Prostate gland (tissue), 2 donors: ENCODE measurements around the gene PTPRJ. TPM values are rescaled to one million over a fixed set of nuclear protein-coding genes. Genes with fewer than 3 reads are reported as not detected.

Experiments used
- DNase-seq: peaks from one replicate; pipeline ENCODE4 v3.0.0-alpha.2; 2019; ENCODE audit warnings: low spot score
- H3K27ac ChIP-seq, 2 donors: fragments of 200-600 bp; sonication (generic); 2 replicates each; pipeline ENCODE4 v1.5.1; 2017 to 2019
- H3K27me3 ChIP-seq: fragments of 200-600 bp; sonication (generic); replicated peaks from 2 replicates; pipeline ENCODE4 v1.5.1; 2019; ENCODE audit not compliant: insufficient read depth
- H3K36me3 ChIP-seq, 2 donors: fragments of 200-600 bp; sonication (generic); 1 replicate in 1 of 2; 2 replicates in 1 of 2; pipeline versions ENCODE4 v1.5.1 to v1.8.1; 2017 to 2019
- H3K4me1 ChIP-seq: fragments of 200-600 bp; sonication (generic); replicated peaks from 2 replicates; pipeline ENCODE4 v1.5.1; 2019
- H3K4me3 ChIP-seq, 2 donors: fragments of 200-600 bp; sonication (generic); 2 replicates each; pipeline ENCODE4 v1.5.1; 2017 to 2019
- H3K9me3 ChIP-seq: fragments of 200-600 bp; sonication (generic); 2 replicates; pipeline ENCODE4 v1.5.1; 2017
- CTCF ChIP-seq, 4 experiments: fragments of 200-600 bp in 2 of 4; fragments of 450-650 bp in 2 of 4; sonication (generic) in 2 of 4; IDR thresholded peaks; 1 replicate in 3 of 4; 2 replicates in 1 of 4; pipeline ENCODE4 v1.5.1; 2016 to 2019; ENCODE audit warnings: antibody characterized with exemption in 4 of 4, mild to moderate bottlenecking in 2 of 4, moderate library complexity in 2 of 4
- POLR2A ChIP-seq: fragments of 450-650 bp; IDR thresholded peaks from one replicate; pipeline ENCODE4 v1.6.1; 2016; ENCODE audit warnings: antibody characterized with exemption, mild to moderate bottlenecking
- POLR2AphosphoS5 ChIP-seq: sonication (generic); formaldehyde crosslinking; IDR thresholded peaks from one replicate; pipeline ENCODE4 v1.6.1; 2017; ENCODE audit warnings: antibody characterized with exemption
- WGBS: methylation state at CpG from one replicate; pipeline ENCODE4 v1.1.5; 2018; 5-methylcytosine and 5-hydroxymethylcytosine counted together
- intact Hi-C: fragments of 100-400 bp; cut with DNase I; formaldehyde crosslinking; loops from one replicate; pipeline ENCODE4 v1.14.2; 2022
- total RNA-seq, 2 donors: library from RNA; depleted of rRNA; stranded (reverse); fragments of >200 nt; gene quantifications; one replicate each; pipeline ENCODE4 v1.1.0, GENCODE V29; 2016

Gene PTPRJ
- total RNA-seq, 2 donors from 2014 or later, result 24.9 to 48.0 TPM

DNA sequence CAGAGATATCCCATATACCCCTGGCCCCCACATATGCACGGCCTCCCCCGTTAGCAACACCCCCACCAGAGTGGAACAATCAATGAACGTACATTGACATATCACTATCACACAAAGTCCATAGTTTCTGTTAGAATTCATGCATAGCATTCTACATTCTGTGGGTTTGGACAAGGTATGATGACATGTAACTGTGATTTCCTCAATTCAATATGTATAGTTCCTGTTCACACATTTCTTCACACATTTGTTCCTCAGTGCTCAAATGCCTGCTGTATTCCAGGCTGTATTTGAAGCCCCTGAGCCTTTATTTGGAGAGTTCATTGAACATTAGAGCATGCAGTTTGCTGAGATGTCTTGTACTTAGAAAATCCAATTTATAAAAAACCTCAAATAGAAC lies 69.9 kb downstream of the PTPRJ start:
- peak overlapping the region; percentile 81 to 88 for H3K27ac ChIP-seq
- DNase-seq, result no peak
- no peaks in the 10 kb centered on the region for H3K9me3 ChIP-seq
- intact Hi-C loops, result no loop called here
- H3K4me3 ChIP-seq, result no peak overlapping the region
- H3K4me1 ChIP-seq, result peaks cover 41% of the 10 kb centered on the region
- no peak for TF ChIP-seq POLR2A
- TF ChIP-seq POLR2AphosphoS5, result no peak
- no peak for TF ChIP-seq CTCF (IDR thresholded peaks at IDR 0.05)
- no peaks in the 10 kb centered on the region for H3K36me3 ChIP-seq
- no peaks in the 10 kb centered on the region for H3K27me3 ChIP-seq
- WGBS, result 50% methylated on average over 3 of the region's 3 CpGs

- Histone ChIP-seq H3K9me3 (no peaks in the 10 kb centered on the region), H3K27ac (peak overlapping the region; percentile 81 to 88)
Observed at GRCh38 chr11:48051217-48051830, 71.0 kb downstream of the PTPRJ start.

DNA sequence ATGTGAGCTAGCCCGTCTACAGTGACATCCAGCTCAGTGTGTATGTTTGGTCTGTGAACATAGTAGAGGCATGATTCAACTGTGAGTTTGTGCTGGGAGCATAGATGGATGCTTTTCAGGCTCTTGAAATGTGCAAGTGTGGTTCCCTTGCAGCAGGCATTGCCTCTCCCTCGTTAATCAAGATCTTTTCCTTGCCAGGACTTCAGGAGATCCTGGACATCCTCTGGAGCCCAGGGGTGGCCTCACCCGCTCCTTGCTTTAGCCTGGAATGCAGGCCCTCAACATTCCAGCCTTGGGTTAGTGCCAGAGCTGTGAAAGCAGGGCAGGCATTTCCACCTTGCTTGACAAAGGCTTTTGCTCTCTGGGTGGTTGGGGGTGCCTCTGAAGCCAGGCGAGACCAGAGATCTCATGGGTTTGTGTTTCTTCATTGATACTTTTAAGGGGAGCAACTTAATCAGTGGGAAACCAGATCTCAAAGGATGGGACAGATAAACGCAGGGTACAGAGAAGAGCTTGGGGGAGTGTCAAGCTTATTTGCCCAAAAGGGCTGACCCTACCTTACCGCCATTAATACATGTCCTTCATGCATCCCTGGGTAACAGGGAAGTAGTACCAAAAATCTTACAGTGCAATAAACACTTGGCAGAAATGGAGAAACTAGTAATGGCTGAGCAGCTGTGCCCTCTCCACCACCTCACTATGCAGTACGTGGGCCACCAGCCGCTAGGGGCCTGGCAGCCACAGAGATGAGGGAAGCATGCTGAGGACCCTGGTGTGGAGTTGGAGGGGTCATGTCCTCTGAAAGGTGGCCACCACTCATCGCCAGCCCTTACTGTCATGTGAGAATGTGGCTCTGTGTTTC lies 72.1 kb downstream of the PTPRJ start:
- Histone ChIP-seq H3K4me3 (no peak overlapping the region), H3K4me1 (peaks cover 48% of the 10 kb centered on the region), H3K36me3 (no peaks in the 10 kb centered on the region), H3K9me3 (no peaks in the 10 kb centered on the region), H3K27me3 (no peaks in the 10 kb centered on the region), H3K27ac (peak overlapping the region; percentile 81 to 88)
- peak; percentile 84 for DNase-seq
- intact Hi-C loops, result no loop called here
- WGBS, result 56% methylated on average over 9 of the region's 9 CpGs
- TF ChIP-seq CTCF (IDR thresholded peaks at IDR 0.05), result no peak
- peak; percentile 83 for TF ChIP-seq POLR2AphosphoS5

More at GRCh38 chr11:48051217-48051830, 71.0 kb downstream of the PTPRJ start:
- intact Hi-C loops, result no loop called here
- H3K36me3 ChIP-seq, result no peaks in the 10 kb centered on the region
- WGBS, result 97% methylated on average over 7 of the region's 7 CpGs
- H3K4me3 ChIP-seq, result no peak overlapping the region
- TF ChIP-seq POLR2AphosphoS5, result no peak
- no peak for TF ChIP-seq POLR2A
- no peak for TF ChIP-seq CTCF (IDR thresholded peaks at IDR 0.05)
- peaks cover 48% of the 10 kb centered on the region for H3K4me1 ChIP-seq
- no peak for DNase-seq
- no peaks in the 10 kb centered on the region for H3K27me3 ChIP-seq

DNA sequence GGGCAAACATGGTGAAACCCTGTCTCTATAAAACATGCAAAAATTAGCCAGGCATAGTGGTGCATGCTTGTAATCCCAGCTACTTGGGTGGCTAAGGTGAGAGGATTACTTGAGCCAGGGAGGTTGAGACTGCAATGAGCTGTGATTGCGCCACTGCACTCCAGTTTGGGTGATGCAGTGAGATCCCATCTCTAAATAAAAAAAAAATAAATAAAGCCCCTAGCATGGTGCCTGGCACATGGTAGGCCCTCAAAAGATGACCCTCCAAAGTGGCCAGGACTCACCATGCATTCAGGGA lies 74.6 kb downstream of the PTPRJ start:
- peak overlapping the region in 1 of 2 donors; percentile 15 for H3K4me3 ChIP-seq
- H3K27ac ChIP-seq, result peak overlapping the region; percentile 92 to 93
- no peaks in the 10 kb centered on the region for H3K9me3 ChIP-seq
- 96% methylated on average over 1 of the region's 1 CpG for WGBS
- intact Hi-C loops, result no loop called here
- peaks cover 28% of the 10 kb centered on the region for H3K4me1 ChIP-seq
- no peak for TF ChIP-seq POLR2A
- TF ChIP-seq CTCF (IDR thresholded peaks at IDR 0.05), result no peak
- no peak for TF ChIP-seq POLR2AphosphoS5
- no peak for DNase-seq
- H3K36me3 ChIP-seq, result no peaks in the 10 kb centered on the region
- no peaks in the 10 kb centered on the region for H3K27me3 ChIP-seq
